NK-92 treated with Interleukin-12 subunit alpha and Interleukin-12 subunit beta, amount 100 ng/mL, for 24 hours (cell line): ENCODE measurements around the gene ZNF208.
"Not testable (repeated sequence)": the region's sequence is repeated elsewhere in the genome, so short reads cannot be mapped to it uniquely, and the experiment has no call there.

ENCODE experiments used
- DNase-seq: peaks from one replicate; lab custom pipeline; 2025; lab: John Stamatoyannopoulos, UW

ZNF208 gene

DNA sequence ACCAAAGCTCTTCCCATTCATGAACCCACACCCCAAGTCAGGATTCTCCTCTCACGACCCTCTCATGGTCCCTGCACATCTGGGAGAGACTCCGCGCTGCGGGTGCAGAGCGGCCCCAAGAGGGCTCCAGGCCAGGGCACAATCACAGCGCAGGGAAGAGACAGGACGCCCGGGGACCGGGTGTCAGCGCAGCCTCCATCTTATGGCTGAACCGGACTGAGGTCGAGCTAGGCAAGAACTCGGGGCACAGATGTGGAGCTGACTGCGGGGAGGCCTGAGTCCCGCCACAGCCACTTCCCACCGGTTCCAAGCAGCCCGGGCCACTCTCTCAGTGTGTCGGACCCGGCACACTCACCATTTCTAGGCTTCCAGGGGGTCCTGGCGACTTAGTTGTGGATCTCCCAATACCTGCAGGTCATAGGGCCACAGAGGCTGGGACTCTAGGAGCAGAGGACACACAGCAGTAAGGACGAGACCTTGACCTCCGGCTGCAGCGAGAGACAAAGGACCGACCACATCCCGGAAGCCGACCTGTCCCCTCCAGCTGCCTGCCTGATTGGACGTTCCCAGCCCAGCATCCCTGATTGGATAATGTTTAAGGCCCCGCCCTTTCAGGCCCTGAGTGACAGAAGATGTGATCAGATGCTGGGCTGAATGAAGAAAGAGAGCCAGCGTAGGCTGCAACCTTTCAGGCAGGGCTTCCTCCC is at the start of gene ZNF208:
Gene ZNF208, minus strand, starts transcription at position 507 of the 707 bp plus-strand sequence. Its CDS starts 149 bp downstream, at position 358.
- DNase-seq, result not testable (repeated sequence)

DNA sequence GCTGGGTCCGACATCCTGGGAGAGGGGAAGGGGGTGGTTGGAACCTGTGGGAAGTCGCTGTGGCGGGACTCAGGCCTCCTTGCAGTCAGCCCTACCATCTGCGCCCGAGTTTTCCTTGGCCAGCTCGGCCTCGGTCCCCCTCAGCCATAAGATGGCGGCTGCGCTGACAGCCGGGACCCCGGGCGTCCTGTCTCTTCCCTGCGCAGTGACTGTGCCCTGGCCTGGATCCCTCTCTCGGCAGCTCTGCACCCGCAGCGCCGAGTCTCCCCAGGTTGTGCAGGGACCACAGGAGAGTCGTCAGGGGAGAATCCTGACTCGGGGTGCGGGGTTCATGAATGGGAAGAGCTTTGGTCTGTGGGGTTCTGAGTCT is 41.9 kb upstream of the ZNF208 start:
- DNase-seq, result no peak

DNA sequence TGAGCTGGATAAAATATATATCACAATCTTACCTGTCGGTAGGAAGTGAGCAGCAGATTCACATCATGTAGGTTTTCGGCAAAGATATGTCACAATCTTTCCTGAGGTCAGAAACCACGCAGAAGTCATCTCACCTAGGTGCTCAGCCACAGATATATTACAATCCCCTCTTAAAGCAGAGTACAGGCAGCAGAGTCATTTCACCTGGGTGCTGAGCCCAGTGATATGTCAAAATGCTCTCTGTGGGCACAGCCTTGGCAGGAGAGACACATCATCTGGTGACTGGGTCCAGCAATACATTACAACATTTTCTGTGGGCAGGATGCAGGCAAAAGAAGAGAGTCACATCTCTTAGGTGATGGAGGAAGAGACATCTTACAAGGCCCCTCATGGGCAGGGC is 30.4 kb upstream of the ZNF208 start:
- not testable (repeated sequence) for DNase-seq

DNA sequence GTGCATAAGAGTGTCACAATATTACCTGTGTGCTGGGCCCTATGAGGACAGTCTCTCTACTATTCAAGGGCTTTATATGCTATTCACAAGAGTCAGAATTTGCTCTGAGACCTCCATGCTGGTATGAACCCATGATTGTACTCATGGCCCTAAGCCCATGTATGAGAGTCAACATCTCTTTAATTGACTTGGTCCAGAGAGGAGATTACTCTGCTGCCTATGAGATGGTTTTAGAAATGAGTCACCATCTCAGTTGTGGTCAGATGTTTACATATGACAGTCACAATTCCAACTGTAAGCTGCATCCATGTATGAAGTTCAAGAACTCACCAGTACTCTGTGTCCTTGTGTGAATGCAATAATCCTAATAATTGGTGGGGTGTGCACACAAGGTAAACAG is 19.9 kb upstream of the ZNF208 start:
- DNase-seq, result no peak

DNA sequence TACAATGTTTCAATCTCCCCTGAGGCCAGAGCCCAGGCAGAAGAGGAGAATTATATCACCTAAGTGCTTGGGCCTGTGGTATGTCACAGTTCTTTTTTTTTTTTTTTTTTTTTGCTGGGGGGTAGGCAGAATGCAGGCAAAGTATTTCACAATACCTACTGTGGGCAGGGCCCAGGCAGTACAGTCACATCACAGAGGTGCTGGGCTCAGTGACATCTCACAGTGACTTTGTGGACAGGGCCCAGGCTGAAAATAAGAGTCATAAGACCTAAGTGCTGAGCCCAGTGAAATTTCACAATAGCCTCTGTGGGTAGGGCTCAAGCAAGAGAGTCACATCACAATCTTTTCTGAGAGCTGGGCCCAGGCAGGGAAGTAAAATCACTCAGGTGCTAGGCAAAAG is 15.9 kb upstream of the ZNF208 start:
- DNase-seq, result no peak

DNA sequence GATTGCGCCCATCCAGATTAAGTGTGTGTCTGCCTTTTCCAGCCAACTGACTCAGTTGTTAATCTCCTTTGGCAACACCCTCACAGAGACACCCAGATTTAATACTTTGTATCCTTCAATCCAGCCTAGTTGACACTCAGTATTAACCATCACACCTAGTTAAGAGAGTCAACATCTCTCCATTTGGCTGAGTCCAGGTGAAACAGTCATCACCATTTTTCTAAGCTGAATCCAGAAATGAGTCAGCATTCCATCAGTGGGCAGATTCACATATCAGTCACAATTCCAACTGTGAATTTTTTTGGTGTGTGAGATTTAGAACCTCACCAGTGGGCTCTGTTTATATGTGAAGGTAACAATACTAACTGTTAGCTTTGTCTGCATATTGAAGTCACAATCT is 14.8 kb upstream of the ZNF208 start:
- not testable (repeated sequence) for DNase-seq

DNA sequence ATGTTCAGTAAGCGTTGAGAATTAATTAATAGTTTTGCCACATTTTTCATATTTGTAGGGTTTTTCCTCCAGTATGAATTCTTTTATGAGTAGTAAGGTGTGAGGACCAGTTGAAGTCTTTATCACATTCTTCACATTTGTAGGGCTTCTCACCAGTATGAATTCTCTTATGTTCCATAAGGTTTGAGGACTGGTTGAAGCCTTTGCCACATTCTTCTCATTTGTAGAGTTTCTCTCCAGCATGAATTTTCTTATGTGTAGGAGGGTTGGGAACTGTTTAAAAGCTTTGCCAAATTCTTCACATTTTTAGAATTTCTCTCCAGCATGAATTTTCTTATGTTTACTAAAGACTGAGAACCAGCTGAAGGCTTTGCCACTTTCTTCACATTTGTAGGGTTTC is 40.3 kb downstream of the ZNF208 start:
- no peak for DNase-seq

DNA sequence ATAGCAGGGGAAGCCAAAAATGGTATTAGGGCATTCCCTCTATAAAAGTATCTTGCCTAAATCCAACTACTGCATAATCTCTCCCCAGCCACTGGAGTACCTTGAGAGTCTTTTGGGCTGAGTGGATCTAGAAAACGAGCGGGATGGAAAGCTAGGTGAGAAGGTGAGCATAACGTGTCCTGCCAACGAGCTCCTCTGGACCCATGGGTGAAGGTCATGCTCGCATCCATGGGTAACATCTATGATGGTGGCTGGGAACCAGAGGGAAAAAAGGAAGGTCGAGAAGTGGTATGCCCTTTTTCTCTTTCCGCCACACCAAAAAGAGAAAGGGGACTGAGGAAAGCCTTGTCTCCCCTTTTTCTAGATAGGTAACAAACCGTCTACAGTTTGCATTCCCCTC is 63.0 kb downstream of the ZNF208 start:
- DNase-seq, result no peak

DNA sequence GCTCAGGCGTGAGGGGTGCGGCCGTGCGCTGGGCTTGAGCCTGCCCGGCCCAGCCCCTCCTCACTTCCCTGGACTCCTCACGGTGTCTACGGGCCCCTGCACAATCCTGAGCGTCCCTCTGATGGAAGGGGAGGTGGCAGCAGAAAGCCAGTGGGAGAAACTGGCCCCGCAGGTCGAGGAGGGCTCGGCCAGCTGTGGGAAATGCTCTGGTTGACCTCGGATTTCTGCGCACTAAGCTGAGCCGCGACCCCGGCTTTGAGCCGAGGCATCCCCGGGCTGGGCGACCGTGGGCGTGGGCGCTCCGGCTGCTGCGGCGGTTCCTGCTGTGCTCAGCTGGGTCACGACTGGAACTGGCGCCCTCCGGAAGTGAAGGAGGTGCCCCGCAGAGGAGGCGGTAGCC is 70.1 kb downstream of the ZNF208 start:
- DNase-seq, result no peak

DNA sequence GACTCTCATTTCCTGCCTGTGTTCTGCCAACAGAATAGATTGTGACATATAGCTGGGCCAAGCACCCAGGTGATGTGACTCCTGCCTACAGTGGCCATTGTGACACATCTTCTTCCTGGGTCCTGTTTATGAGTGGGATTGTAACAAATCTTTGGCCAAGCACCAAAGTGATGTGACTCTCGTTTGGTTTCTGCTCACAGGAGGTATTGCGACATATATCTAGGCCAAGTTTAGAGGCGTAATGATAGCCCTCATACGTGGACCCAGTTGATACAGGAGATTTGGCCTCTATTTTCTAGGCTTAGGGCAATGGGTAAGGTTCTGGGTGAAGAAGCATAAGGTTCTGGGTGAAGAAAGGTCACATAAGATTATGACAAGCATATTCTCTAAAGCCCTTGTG is 76.2 kb downstream of the ZNF208 start:
- no peak for DNase-seq

DNA sequence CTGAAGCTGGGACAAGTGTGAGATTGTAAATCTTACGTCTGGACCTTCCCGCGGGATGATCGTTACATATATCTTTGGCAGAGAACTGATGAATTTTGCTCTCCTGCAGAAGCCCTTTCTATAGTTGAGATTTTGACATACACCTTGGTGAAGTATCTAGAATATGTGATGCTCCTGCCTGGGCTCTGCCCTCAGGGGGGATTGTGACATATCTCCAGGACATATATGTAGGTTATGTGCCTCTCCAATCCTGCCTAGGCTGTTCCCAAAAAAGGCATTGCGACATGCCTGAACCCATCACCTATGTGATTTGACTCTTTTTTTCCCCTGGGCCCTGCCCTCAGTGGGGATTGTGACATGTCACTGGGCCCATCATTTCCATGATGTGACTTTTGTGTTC is 76.6 kb downstream of the ZNF208 start:
- DNase-seq, result no peak

DNA sequence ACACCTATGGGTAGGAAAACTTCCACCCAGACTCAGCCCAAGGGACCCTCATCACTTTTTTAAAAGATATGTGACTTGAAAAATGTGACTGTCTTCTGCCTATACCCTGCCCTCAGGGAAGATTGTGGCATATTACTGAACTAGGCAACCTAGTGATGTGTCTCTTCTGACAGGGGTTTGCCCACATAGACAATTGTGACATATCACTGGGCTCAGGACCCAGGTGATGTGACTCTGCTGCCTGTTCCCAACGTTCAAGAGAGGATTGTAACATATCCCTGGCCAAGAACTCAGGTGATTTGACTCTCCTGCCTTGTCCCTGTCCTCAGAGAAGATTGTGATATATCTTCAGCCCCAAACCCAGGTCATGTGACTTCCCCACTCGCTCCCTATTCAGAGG is 88.5 kb downstream of the ZNF208 start:
- no peak for DNase-seq

DNA sequence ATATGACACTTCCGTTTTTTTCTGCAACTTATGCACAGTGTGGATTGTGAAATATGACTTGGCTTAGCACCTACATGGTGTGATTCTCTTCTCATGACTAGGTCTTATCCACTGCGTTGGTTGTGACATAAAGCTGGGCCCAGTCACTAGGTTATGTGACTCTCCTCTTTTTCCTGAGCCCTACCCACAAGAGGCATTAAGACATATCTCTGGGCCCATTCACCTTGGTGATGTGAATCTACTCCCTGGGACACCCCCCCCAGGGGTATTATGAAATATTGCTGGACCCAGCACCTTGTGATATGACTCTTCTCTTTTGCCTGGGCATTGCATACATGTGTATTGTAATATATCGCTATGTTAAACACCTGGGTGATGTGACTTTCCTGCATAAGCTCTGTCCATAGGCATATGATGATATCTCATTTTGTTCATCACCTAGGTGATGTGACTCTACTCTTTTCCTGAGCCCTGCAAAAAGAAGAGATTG is 89.0 kb downstream of the ZNF208 start:
- no peak for DNase-seq

DNA sequence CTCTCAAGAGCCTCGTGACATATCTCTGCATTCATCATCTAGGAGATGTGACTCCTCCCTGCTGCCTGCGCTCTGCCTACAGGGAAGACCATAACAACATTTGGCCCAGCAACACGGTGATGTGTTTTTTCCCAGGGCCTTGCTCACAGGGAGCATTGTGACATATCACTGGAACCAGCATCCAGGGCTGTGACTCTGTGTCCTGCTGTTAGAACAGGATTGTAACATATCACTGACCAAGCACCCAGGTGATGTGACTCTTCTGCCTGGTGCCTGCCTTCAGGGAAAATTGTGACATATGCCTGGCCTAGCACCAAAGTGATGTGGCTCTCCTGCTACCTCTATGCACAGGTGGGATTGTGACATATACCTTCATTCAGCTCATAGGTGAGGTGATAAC is 95.3 kb downstream of the ZNF208 start:
- no peak for DNase-seq

DNA sequence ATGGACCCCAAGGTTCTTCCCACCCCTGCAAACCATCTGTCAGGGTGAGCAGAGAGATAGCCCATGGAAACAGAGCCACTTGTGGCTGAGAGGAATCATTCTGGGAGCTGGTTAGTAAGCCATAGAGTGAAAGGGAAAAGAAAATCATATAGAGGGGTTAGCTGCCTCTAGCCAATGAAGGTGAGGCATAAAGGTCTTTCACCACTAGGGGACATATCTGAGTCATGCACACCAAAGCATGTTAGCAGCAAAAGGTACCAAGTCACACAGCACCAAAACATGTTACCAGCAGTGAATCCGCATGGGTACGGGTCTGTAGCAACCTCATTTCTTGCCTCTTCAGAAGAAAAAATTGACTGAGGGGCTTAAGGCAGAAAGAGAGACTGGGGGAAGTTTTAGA is 98.1 kb downstream of the ZNF208 start:
- DNase-seq, result no peak

DNA sequence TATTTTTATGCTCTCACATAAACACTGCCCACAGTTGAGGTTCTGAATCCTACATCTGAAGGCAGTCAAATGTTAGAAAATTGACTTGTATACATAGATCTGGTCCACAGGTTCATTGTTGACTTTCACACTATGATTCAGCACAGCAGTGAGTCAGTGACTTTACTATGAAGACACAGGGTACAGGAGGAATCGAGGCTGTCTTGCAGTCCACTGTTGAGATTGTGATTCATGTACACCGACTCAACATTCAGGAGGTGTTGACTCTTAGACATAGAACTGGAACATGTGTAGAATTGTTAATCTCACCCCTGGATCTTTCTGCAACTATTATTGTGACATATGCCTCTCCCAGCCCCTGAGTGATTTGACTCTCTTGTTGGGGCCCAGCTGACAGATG is 100.4 kb downstream of the ZNF208 start:
- no peak for DNase-seq

DNA sequence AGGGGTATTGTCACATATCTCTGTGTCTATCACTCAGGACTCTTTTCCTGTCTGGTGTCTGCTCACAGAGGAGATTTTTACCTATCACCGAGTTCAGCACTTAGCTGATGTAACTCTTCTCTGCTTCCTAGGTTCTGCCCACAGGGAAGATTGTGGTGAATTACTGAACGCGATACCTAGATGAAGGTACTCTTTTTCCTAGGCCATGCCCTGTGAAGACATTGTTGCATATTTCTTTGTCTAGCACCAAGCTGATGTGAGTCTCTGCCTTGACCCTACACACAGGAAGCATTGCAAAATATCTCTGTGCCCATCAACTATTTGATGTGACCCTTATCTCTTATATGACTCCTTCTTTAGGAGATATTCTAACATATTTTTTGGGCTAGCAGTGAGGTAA is 102.7 kb downstream of the ZNF208 start:
- DNase-seq, result no peak

DNA sequence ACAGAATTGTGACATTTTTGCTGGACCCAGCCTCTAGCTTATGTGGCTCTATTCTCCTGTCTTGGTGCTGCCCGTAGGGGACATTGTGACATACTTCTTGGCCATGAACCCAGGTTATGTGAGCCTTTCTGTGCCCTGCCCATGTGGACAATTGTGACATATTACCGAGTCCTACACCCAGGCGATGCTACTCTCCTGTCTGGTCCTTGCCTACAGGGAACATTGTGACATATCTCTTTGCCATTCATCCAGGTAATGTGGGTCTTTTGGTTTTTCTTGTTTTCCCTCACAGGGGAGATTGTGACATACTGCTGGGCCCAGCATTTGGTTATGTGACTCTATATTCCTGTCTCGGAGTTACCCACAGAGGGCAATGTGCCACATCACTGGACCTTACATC is 103.2 kb downstream of the ZNF208 start:
- no peak for DNase-seq

DNA sequence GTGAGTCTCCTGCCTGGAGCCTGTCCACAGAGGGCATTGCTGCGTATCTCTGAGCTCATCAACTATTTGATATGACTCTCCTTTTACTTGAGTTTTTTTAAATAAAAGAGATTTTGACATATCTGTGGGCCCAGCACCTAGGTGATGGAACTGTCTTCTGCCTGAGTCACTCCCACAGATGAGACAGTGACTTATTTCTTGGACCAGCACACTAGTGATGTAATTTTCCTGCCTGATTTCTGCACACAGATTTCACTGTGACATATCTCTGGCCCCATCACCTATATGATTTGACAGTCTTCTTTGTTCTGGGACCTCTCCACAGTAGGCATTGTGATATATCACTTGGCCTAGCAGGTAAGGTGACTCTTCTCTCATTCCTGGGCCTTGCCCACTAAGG is 108.2 kb downstream of the ZNF208 start:
- DNase-seq, result no peak

DNA sequence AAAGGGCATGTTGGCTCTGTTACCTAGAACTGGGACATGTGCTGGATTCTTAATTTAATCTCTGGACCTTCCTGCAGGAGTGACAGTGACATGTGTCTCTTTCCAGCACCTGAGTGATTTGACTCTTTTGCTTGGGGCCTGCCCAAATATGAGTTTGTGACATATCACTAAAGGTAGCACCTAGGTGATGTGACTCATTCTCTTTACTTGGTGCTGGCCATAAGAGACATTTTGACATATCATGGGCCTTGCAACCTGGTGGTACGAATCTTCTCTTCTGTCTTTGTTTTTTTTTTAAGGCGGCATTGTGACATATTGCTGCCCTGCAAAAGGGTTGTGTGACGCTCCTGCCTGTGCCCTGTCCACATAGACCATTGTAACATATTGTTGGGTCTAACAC is 108.9 kb downstream of the ZNF208 start:
- no peak for DNase-seq

DNA sequence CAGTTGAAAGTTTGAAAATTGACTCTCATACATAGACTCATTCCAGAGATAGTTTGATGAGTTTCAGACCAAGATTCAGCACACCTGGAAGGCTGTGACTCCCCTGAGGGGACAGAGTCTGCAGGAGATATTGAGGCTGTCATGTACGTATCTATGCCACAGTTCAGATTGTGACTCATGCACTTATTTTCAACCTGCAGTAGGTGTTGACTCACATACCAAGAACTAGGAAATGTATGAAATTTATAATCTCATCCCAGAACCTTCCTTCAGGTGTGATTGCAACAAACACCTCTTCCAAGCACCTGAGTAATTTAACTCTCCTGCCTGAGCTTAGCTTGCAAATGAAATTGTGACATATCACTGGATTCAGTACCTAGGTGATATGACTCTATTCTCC is 110.3 kb downstream of the ZNF208 start:
- no peak for DNase-seq

DNA sequence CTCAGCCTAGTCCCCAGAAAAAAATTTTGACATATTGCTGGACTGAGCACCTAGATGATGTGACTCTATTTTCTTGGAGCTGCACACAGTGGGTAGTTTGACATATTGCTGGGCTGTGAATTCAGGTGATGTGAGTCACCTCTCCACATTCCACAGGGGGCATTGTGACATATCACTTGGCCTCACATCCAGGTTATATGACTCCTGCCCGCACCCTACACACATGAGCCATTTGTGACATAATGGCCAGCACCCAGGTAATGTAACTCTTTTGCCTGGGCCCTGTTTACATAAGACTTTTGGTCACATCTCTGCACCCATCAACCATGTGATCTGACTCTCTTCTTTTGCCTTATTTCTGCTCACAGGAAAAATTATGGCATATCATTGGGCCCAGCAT is 119.7 kb downstream of the ZNF208 start:
- no peak for DNase-seq

DNA sequence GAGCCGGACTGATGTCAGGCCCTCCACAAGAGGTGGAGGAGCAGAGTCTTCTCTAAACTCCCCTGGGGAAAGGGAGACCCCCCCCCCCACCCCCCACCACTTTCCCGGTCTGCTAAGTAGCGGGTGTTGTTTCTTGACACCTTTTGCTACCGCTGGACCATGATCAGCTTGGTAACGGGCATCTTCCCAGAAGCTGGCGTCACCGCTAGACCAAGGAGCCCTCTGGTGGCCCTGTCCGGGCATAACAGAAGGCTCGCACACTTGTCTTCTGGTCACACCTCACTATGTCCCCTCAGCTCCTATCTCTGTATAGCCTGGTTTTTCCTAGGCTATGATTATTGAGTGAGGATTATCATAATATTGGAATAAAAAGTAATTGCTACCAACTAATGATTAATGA is 120.7 kb downstream of the ZNF208 start:
- DNase-seq, result not testable (repeated sequence)

DNA sequence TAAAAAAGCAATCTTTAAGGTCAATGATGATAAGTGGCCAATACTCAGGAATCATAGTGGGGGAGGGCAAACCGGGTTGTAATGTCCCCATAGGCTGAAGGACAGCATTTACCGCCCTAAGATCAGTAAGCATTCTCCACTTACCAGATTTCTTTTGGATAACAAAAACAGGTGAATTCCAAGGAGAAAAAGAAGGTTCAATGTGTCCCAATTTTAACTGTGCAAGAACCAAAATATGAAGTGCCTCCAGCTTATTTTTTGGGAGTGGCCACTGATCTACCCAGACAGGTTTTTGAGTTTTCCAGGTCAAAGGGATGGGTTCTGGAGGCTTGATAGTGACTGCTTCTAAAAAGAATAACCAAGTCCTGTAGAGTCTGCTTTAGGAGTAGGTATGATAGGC is 125.2 kb downstream of the ZNF208 start:
- DNase-seq, result not testable (repeated sequence)
